ENCODE results near the gene BCKDK. TPM values are rescaled to one million over a fixed set of nuclear protein-coding genes. Genes with fewer than 3 reads are reported as not detected.
A peak's percentile ranks its signal among the peaks of the same experiment; 100 is the strongest.
"Not testable (repeated sequence)": the region's sequence is repeated elsewhere in the genome, so short reads cannot be mapped to it uniquely, and the experiment has no call there.

Gene BCKDK
- polyA plus RNA-seq, 4 donors: 30.1 to 46.3 (median 35.9) TPM

DNA sequence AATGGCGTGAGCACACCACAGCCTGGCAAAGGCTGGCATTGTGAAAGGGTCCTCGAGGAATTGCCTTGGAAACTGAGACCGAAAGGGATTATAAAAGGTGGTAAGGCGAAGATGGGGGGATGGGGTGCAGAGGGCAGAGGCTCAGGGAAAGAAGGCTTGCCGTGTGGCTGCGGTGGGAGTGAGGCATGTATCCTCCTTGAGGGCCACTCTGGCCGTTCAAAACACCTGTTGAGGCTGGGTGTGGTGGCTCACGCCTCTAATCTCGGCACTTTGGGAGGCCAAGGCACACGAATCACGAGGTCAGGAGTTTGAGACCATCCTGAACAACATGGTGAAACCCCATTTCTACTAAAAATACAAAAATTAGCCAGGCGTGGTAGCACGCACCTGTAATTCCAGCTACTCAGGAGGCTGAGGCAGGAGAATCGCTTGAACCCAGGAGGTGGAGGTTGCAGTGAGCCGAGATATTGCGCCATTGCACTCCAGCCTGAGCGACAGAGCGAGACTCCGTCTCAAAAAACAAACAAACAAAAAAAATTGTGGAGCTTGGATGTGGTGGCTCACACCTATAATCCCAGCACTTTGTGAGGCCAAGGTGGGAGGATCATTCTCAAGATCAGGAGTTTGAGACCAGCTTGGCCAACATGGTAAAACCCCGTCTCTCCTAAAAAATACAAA, 28.8 kb downstream of the BCKDK start:
- not testable (repeated sequence) for DNase-seq (ENCODE audit: low read depth in 4 of 4, low spot score in 3 of 4)

DNA sequence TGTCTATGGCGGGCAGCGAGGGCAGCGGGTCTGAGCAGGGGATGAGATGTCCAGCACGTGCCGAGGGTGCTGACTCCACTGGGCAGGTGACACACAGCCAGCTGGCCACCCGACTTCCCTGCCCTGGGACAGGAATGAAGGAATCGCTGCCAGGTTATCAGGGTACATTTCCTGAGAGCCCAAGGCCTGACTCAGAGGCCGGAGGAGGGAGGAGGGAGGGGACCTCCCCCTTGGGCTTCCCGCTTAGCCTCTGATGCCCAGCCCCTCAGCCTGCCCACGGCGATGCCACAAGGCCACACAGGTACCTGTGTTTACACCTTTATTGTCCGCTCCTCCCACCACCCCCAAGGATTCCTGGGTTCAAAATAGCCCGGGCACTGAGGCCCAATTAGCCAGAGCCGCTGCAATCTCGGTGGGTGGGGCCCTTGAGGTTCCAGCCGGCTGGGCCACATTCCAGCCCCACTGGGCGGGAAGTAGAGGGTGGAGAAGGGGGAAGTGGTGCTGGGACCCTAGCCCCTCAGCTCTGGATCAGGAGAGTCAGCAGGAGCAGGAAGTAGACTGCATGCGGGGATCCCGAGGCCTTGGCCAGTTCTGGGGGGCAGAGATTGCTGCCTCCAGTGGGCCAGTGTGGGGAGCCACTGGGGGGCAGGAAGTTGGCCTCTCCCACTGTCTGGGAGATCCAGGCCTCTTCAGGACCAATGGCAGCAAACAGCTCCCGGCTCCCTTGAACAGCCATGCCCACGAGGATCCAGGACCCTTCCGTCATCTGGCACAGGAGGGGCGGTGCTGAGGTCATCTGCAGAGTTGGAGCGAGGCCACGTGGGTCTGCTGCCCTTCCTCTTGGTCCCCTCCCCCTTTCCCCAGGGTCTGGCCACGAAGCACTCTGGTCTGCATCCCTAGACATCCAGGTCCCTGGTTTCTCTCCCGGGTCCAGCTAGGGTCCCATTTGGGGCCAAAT, 30.7 kb downstream of the BCKDK start:
- DNase-seq (ENCODE audit: low read depth in 4 of 4, low spot score in 3 of 4): peak in 1 of 4 donors; percentile 35

DNA sequence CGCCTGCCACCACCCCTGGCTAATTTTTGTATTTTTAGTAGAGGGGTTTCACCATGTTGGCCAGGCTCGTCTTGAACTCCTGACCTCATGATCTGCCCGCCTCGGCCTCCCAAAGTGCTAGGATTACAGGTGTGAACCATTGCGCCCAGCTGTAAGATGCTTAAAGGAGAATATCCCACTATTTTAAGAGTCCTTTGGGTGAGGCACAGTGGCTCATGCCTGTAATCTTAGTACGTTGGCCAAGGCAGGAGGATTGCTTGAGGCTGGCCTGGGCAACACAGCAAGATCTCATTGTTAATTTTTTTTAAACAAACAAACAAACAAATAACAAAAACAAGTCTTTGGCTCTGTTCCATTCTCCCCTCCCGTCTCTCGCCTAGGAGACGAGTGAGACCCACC, 32.9 kb downstream of the BCKDK start:
- not testable (repeated sequence) for DNase-seq (ENCODE audit: low read depth in 4 of 4, low spot score in 3 of 4)

DNA sequence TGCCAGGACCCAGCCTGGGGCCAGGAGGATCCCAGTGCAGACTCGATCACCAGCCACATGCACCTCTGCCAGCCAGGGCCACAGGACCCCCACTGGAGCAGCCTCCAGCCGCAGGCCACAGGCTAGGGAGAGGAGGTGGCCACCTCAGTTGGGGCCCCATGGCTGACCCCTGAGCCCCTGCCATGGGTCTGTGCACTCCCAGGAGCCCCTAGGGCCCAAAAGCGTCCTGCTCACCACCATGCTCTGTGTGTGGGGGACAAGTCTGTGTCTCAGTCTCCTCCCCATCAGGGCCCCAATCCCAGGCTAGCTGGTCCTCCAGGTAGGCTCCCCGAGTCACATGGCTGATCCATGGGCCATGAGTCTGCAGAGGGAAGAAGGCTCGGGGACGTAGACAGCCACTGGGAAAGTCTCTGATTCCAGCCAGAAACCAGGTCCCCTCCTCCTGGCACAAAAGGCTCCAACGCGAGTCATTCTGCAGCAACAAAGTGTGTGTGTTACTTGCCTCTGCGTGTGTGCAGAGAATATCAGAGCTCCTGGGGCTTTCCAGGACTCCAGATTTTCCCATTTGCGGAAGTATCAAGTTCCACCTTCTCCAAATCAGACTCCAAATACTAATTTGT, 33.4 kb downstream of the BCKDK start:
- no peak for DNase-seq (ENCODE audit: low read depth in 4 of 4, low spot score in 3 of 4)

DNA sequence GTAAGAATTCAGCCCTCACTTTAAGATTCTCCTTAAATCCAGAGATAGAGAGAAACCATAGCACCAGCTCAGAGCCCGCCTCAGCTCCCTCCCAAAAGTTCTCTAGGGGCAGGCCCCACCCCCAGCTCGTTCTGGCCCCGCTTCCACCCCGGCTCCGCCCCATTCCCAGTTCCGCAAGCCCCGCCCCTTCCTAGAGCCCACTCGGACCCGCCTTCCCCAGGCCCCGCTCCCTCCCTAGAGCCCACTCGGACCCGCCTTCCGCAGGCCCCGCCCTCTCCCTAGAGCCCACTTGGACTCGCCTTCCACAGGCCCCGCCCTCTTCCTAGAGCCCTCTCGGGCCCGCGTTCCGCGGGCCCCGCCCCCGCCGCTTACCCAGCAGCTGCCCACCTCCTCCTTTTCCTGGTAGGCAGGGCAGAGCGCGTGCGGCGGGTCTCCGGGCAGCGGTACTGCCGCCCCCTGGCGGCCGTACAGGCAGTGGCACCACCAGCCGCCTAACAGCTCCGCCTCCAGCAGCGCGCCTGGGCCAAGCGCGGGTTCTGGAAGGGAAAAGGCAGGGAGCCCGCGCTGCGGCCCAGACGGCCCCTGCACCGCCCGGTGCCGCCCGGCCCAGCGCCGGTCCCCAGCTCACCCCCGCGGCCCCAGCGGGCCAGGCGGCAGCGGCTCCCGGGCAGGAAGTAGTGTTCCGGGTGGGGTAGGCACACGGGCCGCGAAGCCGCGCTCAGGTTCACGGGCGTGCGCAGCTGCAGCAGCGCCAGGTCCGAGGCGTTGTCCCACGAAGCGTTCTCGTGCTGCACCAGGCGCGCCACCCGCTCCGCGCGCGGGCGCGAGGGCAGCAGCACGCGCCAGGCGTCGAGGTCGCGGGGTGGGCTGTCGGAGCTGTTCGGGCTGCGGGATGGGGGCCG, 34.2 kb downstream of the BCKDK start:
- peak; percentile 96 to 98 (median 96) for DNase-seq (ENCODE audit: low read depth in 4 of 4, low spot score in 3 of 4)

DNA sequence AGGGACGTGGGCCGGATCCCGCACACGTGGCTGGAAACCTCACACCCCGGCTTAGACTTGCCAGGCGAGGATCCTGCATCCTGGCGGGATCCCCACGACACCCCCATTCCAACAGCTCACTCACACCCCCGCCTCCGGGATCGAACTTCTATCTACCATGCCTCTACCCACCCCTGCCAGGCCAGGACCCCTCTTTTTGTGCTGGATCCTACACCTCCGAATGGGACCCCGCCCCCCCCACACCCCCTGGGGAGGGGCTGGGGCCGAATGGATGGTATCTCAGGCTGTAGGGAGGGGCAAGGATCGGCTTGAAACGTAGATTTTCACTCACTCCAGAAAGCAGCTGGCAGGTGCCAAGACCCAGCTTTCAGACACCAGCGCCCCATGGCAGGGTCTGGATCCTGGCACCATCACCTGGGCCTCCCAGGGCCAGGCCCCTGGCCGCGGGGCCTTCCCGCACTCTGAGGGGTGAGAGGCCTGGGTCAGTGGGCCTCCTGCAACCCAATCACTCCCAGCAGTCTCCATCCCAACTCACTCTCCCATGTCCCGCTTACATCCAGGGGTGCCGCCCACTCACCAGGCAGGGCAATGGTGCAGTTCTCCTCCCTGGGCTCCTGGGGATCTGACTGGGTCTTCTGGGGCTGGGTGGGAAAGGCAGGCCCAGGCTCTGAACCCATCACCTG, 35.0 kb downstream of the BCKDK start:
- DNase-seq (ENCODE audit: low read depth in 4 of 4, low spot score in 3 of 4): no peak

DNA sequence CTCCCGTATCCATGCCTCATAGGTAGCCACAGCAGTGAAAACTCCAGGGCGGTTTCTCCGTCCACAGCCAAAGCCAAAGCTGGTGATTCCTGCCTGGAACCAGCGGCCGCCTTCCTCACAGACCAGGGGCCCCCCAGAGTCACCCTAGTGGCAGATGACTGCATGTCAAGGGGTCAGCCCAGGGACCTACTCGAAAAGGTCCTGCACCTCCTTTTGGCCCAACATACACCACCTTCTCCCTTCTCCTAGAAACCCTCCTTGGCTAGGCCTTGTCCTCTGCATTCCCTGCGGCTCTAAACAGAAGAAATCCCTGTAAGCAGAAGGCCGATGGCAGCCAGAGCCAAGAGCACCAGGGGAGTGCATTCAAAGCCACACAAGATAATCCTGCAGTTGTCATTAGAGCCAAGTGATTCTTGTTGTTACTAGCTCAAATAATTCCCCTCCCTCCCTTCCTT, 35.5 kb downstream of the BCKDK start:
- DNase-seq (ENCODE audit: low read depth in 4 of 4, low spot score in 3 of 4): no peak

DNA sequence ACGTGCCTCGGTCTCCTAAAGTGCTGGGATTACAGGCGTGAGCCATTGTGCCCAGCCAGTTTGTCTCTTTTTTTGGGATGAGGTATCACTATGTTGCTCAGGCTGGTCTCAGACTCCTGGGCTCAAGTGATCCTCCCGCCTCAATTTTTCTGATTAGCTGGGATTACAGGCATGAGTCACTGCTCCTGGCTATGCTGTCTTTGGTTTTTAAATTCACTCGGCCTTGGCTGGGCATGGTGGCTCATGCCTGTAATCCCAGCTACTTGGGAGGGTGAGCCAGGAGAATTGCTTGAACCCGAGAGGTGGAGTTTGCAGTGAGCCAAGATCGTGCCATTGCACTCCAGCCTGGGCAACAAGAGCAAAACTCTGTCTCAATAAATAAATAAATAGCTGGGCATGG, 36.2 kb downstream of the BCKDK start:
- not testable (repeated sequence) for DNase-seq (ENCODE audit: low read depth in 4 of 4, low spot score in 3 of 4)

DNA sequence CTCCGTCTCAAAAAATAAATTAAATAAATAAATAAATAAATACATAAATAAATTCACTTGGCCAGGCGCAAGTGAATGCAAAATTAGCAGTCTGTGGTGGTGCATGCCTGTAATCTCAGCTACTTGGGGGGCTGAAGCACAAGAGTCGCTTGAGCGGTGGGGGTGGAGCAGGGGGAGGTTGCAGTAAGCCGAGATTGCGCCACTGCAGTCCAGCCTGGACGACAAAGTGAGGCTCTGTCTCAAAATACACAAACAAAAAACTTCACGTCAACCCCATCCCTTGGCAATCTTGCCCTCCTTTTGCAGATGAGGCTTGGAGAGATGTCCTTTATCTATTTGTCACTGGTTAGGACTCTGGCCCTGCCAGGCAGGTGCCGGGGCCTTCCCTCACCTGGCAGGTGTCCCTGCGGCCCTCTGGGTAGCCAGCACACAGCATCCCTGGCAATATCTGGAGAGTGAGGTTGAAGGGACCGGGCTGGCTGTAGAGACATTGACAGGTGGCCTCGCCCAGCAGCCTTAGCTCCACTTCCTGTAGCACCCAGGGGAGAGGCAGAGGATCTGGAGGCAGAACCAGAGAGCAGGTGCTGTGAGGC, 37.3 kb downstream of the BCKDK start:
- no peak for DNase-seq (ENCODE audit: low read depth in 4 of 4, low spot score in 3 of 4)

DNA sequence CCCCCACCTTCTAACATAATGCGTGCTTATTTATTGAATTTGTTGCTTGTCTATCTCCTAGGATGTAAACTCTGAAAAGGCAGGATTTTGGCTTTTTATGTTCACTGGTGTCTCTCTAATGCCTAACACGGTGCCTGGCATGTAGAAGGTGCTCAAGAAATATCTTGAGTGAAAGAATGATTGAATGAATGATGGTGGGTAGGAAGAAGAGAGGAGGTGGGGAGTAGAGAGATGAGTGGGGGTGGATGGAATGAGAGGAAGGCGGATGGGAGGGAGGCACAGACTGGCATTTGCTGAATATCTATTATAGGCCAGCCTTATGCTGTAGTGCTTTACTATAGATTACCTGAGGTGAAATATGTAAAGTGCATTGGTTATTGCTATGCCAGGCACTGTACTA, 39.4 kb downstream of the BCKDK start:
- no peak for DNase-seq (ENCODE audit: low read depth in 4 of 4, low spot score in 3 of 4)

DNA sequence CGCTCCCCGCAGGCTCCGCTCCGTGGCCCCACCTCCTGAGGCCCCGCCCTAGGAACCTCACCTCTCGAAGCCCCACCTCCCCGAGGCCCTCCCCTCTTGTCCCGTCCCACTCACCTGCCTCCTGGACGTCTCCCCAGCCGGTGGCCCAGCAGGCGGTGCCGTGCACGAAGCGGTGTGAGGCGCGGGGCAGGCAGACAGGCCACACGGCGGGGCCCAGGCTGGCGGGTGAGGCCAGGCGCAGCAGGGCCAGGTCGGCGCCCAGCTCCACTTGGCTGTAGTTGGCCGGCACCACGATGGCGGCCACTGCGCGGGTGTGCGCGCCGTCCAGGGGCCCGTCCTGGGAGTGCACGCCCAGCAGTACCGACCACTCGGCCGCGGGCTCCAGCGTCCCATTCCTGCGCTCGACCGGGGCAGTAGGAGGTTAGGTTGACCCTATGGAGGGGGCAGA, 40.1 kb downstream of the BCKDK start:
- no peak for DNase-seq (ENCODE audit: low read depth in 4 of 4, low spot score in 3 of 4)

DNA sequence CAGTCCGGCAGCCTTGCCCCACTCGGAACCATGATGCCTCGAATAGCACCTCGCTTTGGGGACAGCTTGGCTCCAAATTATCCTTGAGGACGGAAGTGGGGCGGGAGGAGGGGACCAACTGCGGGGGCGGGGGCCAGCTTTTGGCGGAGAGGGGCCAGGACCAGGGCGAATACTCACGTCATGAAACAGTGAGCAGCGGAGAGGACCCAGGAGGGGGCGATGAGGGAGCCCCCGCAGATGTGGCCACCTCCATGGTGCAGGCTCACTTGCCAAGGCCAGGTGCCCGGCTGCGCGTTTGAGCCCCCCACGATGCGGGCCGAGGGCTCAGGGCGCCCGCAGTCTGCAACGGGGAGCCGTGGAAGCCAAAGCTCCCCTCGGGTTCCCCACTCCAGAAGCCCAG, 40.7 kb downstream of the BCKDK start:
- no peak for DNase-seq (ENCODE audit: low read depth in 4 of 4, low spot score in 3 of 4)

DNA sequence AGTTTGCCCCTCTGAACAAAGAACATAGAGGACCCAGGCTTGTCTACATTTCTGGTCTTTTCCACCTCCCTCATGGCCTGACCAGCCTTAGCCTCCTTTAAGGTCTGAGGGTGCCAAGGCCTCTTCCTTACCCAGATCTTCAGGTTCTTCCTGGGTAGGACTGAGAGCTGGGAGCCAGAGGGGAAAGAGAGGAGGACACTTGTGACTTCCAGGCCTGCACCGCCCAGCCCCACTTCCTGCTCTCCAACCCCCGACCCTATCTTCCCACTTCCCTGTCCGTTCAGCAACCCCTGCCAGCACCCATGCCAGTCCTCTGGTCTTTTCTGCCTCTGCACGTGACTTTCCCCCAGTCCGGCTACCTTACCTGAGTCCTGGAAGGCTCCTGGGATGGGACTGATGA, 41.1 kb downstream of the BCKDK start:
- no peak for DNase-seq (ENCODE audit: low read depth in 4 of 4, low spot score in 3 of 4)

DNA sequence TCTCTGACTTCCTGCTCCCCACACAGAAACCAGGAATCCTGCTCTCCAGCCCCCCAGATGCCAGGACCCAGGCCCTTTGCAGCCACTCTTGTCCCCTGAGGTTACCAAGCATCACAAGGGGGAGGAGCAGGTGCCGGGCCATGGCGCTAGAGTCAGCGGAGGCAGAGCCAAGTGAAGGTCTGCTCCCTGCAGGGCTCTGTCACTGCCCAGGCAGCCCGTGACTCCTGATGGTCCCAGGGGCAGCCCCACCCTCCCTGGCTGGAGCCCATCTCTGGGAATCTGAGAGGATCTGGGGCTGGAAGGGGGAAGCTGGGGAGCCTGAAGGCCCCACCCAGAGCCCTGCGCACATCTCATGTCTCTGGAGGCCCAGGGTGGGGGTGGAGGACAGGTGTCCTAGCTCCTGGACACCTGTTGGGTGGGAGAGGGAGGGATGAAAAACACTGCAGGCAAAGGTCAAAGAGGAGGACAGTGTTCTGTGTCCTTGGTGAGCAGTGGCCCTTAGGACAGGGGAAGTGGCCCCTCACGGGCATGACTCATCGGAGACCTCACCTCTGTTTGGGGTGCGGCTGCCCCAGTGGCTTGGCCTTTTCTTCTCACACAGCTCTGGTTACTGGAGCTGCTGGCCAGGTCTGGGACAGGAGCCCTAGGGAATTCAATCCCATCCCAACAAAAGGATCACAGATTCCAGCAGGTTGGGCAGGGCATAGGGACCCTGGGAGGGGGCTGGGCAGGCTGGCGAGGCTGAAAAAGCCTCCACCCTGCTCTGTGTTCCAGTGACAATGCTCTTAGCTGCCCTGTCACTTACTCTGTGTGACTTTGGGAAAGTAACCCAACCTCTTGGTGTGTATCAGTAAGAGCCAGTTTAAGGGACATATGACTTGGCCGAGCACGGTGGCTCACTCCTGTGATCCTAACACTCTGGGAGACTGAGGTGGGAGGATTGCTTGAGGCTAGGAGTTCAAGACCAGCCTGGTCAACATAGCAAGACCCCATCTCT, 42.0 kb downstream of the BCKDK start, which contains the start of gene PRSS36:
Gene PRSS36, minus strand, starts transcription at position 173 of the 997 bp plus-strand sequence. Its CDS starts 31 bp downstream, at position 142.
- DNase-seq (ENCODE audit: low read depth in 4 of 4, low spot score in 3 of 4): no peak

DNA sequence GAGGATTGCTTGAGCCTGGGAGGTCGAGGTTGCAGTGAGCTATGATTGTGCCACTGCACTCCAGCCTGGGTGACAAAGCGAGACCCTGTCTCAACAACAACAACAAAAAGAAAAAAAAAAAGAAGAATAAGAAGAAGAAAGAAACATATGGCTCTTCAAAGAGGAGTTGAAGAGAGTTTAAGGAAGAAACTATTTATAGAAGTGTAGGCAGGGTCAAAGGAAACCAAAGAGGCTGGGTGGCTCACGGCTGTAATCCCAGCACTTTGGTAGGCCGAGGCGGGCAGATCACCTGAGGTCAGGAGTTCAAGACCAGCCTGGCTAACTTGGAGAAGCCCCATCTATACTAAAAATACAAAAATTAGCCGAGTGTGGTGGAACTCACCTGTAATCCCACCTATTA, 42.8 kb downstream of the BCKDK start:
- not testable (repeated sequence) for DNase-seq (ENCODE audit: low read depth in 4 of 4, low spot score in 3 of 4)

DNA sequence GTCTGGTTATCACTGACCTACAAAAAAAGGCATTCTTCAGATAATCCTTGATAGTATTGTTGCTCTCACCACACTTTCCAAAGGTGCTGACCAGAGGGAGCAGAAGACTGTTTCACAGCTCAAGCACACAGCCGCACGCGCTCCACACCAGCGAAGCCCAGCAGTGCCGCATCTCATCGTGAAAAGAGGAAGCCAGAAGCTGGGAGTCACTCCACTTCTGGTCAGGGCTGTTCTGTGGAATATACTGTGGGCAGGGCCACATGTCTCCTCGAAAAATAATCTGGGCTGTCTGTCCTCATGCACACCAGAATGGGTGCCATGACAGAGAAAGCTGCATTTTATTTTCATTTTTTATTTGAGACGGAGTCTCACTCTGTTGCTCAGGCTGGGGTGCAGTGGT, 49.0 kb downstream of the BCKDK start:
- no peak for DNase-seq (ENCODE audit: low read depth in 4 of 4, low spot score in 3 of 4)

Data from left renal pelvis (tissue), 4 donors.